H54 (cell line): Measurements from ENCODE around the gene EP400.

Experiments
- DNase-seq: peaks from one replicate; pipeline ENCODE4 v3.0.0; 2011; ENCODE audit warnings: low spot score, mixed read lengths; ENCODE audit not compliant: insufficient read length
- FAIRE-seq: peaks from 3 replicates; lab custom pipeline; 2011; peaks lifted over from hg19 to GRCh38; lab: Jason Lieb, UNC
- POLR2A ChIP-seq: IDR thresholded peaks from 2 replicates; pipeline ENCODE4 v1.6.1; 2011; ENCODE audit warnings: low read depth, mild to moderate bottlenecking, low read length

EP400 gene

GRCh38 chr12:132014092-132014914 is 64.6 kb downstream of the EP400 start:
- DNase-seq (peak; percentile 54), FAIRE-seq (no peak)
- no peak for TF ChIP-seq POLR2A

- FAIRE-seq (no peak), DNase-seq (no peak)
- TF ChIP-seq POLR2A = no peak
These were observed 65.2 kb downstream of the EP400 start for GRCh38 chr12:132014915-132015280.

GRCh38 chr12:132015686-132016430 is 66.1 kb downstream of the EP400 start:
- TF ChIP-seq POLR2A = no peak
- DNase-seq (no peak), FAIRE-seq (no peak)

- TF ChIP-seq POLR2A = no peak
- FAIRE-seq = no peak
- DNase-seq = no peak
These were observed 68.6 kb downstream of the EP400 start for GRCh38 chr12:132018193-132018916.

GRCh38 chr12:132019891-132020290 is 70.1 kb downstream of the EP400 start:
- TF ChIP-seq POLR2A = no peak
- DNase-seq = no peak
- no peak for FAIRE-seq

GRCh38 chr12:132020292-132020691 is 70.5 kb downstream of the EP400 start:
- DNase-seq (no peak), FAIRE-seq (no peak)
- TF ChIP-seq POLR2A = no peak

- DNase-seq (no peak), FAIRE-seq (no peak)
- no peak for TF ChIP-seq POLR2A
These were observed 71.5 kb downstream of the EP400 start for GRCh38 chr12:132021031-132021871.

- FAIRE-seq (no peak), DNase-seq (no peak)
- TF ChIP-seq POLR2A = no peak
These were observed 72.2 kb downstream of the EP400 start for GRCh38 chr12:132021965-132022364.

- DNase-seq (no peak), FAIRE-seq (no peak)
- no peak for TF ChIP-seq POLR2A
These were observed 73.9 kb downstream of the EP400 start for GRCh38 chr12:132023658-132024057.

- DNase-seq (no peak), FAIRE-seq (no peak)
- TF ChIP-seq POLR2A = no peak
These were observed 75.0 kb downstream of the EP400 start for GRCh38 chr12:132024758-132025157.

- FAIRE-seq = no peak
These were observed 75.8 kb downstream of the EP400 start for GRCh38 chr12:132025526-132025925.

GRCh38 chr12:132026061-132026795 is 76.5 kb downstream of the EP400 start:
- DNase-seq (no peak), FAIRE-seq (no peak)
- no peak for TF ChIP-seq POLR2A

More at GRCh38 chr12:132025526-132025925, 75.8 kb downstream of the EP400 start:
- DNase-seq = no peak
- TF ChIP-seq POLR2A = no peak

- DNase-seq = no peak
- FAIRE-seq = no peak
- no peak for TF ChIP-seq POLR2A
These were observed 77.2 kb downstream of the EP400 start for GRCh38 chr12:132026796-132027500.
